NOMO-1 treated with dmso at 0.1 percent for 144 hours (cell line): ENCODE results near the gene WNK1.
"Not testable (repeated sequence)": the region's sequence is repeated elsewhere in the genome, so short reads cannot be mapped to it uniquely, and the experiment has no call there.

Experiments used
- DNase-seq: peaks from one replicate; lab custom pipeline; 2025; ENCODE audit not compliant: unreplicated experiment; lab: John Stamatoyannopoulos, UW

WNK1 gene

DNA sequence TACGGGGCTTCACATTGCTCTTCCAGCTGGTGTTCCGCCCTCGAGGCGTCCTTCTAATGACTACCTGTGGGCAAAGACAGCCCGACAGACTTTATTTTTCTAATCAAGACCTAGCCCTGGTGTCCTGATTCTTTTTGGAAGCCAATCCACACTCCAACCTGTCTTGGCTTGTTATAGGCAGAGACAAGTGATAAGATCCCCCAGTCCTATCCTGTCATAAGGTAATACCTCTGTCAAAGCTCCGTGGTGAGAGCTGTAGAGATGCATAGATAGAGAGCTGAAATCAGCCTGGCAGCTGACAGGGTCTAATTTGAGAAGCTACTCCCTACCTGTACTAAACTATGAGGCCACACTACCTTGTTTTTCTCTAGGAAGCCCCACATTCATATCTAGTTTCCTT, 11.5 kb upstream of the WNK1 start:
- no peak for DNase-seq

DNA sequence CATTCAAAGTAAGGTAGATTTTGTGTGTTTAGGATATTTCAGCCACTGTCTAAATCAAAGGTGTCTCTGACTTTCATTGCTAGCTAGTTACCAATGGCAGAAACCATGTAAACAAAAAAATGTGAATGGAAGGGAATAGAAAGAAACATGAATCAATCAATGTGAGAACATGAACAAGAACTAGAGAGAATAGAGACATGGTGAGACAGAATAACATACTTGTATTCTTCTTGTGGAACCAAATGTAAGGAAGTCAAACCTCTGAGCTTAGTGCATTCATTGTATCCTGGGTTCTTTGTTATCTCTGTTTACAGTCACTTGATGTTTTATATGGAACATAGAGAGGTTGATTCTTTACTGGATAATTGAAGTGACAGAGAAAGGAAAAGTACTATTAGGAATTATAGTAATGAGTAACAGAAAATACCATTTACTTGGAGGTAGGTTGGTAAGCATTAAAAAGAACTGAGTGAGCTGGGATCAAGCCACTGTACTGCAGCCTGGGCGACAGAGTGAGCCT, 2.6 kb upstream of the WNK1 start:
- no peak for DNase-seq

DNA sequence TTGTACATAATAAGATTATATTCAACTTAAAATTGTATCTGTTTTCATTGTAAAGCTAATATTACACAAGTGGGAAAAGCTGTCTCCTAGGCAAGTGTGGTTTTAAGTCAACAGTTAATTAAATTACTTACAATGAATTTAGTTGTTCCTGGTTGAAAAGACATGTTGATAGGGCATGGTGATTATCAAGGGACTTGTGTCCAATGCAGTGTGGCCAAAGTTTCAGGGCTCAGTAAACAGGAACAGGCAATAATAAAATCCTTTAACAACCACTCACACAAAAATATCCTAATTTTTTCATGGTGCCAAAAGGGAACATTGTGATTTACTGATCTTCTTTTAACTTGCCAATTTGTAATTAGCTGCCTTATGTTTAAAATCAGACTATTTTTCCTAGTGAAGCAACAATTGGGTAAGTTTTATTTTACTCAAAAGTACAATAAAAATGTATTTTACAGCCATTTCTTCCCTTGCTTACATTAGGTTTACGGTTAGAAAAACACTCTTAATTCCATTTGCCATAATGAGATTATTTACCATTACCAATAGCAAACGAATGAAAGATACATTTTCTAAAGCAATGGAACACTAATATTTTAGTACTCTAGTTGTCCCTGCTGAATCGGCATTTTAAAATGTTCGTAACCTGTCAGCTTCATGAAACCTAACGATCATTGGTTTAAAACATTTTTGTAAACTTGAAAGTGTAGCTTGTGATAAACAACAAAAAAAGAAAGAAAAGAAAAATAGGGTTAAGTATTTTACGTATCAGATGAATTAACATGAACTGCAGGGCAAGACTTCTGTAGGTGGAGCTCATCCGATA, 1.8 kb upstream of the WNK1 start:
- DNase-seq = no peak

DNA sequence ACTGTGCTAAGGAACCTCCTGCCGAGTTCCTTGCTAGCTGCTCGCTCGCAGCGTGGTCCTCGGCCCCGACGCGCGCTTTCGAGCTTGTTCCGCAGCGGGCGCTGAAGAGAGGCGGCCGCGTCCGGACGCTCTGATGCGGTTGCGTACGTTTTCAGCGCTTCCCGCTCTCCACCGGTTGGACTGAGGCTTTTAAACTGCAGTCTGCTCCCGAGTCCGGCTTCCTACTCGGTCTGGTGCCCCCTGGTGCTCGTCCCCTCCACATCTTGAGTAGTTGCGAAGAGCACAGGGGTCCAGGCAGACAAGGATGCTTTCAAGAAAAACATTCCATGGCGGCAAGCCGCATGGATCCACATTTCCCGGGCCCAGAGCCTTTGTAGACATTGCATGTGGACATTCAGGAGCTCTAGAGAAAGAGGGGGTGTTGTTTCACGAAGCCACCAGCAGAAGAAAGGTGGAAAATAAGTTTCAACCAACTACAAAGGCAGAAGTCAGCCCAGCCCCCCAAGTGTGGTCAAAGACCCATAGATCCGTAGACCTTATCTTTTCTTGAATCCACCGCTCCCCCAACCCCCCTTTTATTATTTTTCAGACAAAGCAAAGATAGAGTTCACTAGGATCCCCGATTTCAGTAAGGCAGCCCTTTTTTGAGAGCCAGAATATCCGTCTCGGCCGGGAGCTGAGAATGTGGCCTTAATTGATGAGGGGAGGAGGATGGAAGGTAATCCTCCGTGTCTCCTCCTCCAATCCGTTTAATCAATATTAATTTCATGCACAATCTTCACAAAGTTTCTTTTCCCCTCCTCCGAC, 984 bp upstream of the WNK1 start:
- DNase-seq = peak; percentile 95

DNA sequence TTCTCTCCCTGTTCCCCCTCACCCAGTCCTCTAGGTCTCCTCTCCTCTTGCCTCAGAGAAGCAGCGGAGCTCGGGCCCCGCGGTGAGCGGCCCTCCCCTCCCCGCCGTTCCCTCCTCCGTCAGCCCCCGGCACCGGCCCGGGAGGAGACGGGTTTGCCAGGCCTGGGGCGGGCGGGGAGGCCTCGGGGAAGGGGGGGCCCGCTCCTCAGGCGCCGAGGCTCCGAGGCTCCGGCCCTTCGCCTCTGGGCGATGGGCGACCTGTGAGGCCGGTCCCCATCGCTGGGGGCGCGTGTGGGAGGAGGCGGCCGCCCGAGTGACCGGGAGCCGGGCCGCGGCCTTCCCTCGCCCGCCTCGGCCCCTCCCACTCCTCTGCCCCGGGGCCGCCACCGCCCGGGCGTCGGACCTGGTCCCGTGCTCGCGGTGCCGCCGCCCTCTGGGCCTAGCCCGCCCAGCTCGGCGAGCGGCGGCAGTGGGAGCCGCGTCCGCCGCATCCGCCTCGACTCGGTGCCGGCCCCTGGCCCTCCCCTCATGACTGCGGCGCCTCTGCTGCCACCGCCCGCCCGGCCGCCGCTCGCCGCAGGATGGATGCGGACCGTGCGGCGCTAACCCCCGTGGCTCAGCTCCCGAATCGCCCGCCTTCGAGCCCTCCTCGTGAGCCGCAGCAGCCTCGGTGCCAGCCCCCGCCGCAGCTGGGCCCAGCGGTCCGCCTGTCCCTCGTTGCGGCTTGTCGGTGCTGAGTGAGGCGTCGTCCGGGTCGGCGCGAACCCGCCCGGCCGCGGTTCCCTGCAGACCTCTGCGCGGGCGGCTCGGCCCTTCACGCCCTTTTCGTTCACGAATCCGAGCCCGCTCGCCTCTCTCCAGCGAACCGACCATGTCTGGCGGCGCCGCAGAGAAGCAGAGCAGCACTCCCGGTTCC, 574 bp downstream of the WNK1 start:
- DNase-seq = no peak

DNA sequence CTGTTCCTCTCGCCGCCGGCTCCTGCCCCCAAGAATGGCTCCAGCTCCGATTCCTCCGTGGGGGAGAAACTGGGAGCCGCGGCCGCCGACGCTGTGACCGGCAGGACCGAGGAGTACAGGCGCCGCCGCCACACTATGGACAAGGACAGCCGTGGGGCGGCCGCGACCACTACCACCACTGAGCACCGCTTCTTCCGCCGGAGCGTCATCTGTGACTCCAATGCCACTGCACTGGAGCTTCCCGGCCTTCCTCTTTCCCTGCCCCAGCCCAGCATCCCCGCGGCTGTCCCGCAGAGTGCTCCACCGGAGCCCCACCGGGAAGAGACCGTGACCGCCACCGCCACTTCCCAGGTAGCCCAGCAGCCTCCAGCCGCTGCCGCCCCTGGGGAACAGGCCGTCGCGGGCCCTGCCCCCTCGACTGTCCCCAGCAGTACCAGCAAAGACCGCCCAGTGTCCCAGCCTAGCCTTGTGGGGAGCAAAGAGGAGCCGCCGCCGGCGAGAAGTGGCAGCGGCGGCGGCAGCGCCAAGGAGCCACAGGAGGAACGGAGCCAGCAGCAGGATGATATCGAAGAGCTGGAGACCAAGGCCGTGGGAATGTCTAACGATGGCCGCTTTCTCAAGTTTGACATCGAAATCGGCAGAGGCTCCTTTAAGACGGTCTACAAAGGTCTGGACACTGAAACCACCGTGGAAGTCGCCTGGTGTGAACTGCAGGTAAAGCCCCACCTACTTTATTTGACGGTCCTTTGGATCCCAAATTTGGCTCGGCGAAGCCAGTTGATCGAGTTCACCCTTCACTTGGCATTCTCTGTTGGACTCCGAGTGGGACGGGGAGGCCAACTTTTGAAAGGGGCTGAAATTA, 1.5 kb downstream of the WNK1 start:
- DNase-seq = peak; percentile 13

DNA sequence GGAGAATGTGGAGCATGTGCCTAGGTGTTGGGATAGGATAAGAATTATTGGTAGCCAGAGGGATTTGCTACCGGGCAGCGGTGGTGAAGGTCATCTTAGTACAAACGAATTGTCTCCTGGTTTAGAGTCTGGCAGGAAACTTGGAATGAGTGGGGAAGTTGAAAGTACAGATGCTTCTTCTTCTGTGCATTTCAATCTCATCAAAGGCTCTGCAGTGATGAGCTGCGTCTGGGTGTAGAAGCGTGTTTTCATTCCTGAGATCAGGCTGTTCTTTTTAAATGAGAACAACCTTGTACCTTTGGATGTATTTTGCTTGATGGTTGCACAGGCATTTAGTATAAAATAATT, 2.1 kb downstream of the WNK1 start:
- DNase-seq = no peak

DNA sequence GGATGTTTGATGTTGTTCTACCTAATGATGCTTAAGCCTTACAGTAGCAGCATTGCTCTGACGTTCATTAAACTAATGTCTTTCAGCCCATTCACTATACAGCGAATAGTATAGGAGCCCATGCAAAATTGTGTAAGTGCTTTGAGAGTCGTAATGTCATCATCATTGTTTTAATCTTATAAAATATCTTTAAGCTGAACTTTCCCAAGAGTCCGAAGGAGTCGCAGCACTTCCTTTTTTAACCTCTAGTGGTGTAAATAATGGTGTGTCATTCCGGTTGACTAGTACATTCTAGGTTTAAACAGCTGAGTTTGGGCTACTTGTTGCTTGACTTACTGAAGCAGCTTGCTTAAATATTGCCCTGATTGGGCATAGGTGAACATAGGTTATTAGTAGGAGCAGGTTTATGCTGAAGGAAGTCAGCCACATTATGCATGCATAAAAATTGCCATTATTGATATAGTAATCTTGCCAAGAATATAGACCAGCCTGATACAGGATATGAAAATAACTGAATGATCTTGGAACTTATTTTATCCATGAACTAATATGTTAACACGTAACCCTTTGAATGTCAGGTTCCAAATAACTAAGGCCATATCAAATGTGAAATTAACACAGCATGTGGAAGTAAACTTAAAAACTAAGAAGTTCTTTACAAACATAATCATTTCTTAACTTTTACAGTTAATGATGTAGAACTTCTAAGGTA, 2.6 kb downstream of the WNK1 start:
- peak; percentile 57 for DNase-seq

DNA sequence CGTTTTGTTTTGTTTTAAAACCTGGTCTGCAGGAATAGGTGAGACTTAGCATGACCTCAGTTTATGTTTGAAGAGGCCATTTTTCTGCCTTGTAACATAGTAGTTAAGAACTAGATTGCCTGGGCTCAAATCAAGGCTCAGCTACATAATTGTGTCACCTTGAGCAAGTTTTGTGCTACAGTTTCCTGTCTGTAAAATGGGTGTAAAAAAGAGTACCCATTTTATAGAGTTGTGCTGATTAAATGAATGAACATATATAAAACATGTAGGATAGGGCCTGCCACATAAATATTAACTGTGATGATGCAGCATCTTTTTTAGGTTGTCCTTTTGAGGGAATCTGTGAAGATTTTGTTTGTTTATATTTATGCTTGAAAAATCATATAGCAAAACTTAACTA, 7.2 kb downstream of the WNK1 start:
- DNase-seq = no peak

DNA sequence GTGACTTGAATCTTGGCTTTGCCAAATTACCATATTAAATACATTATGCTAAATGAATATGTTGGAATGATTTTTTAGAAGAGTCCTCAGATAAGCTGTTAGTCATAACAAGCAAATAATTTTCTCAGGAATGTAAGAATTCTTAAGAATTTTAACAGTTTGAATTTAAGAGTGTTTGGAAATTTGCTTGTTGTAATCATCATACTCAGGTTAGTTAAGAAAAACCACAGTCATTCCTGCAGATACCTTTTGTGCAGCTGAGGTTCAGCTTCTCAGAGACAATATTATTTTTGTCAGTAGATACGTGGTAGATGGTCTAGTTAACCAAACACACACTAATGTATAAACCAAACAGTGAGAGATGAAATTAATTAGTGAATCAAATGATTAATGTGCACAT, 8.9 kb downstream of the WNK1 start:
- no peak for DNase-seq

DNA sequence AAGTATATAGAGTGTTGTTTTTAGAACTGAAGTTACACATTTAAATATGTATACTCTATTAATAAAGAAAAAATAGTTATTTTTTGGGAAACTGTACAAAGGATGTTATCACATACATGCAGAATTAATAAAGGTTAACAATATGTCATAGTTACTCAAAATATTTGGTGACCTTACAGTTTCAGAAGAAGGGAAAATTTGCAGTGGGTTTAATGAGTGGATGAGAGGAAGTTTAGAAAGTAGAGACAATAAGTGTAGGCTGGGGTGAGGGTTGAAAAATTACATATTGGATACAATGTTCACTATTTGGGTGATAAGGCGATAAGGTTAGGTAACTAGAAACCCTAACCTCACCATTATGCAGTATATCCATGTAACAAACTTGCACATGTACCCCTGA, 13.5 kb downstream of the WNK1 start:
- no peak for DNase-seq

DNA sequence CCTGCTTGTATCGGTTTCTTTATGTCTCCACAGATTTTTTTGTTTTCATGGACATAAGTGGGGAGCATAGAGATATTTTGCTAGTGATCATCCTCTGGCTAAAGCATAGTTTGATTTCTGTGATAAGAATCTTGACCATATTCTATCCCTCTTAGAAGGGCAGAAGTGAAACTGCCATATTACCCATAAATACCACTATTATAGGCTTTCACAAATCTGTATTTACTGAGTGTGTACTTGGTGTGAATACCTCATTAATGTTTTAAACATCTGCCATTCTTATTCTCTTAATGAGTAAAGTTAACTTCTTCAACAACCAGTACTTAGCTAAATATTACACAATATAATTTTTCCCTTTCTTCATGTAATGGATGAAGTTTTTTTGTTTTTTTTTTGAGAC, 16.1 kb downstream of the WNK1 start:
- no peak for DNase-seq

DNA sequence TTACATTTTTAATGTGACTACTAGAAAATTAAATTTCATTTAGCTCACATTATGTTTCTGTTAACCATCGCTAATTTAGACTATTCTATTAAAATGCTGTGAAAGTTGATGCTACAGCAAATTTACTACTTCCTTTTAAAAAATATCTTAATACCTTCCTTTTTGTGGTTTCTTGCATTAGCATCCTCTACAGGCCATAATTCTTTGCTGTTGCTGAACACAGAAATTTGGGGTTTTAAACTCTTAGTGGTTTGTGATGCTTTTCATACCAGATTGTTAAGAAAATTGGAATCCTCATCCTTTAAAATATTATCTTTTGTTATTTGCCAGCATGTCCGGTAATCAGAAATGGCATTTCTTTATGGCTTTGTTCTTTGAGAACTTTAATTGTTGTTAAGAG, 18.1 kb downstream of the WNK1 start:
- peak; percentile 37 for DNase-seq

DNA sequence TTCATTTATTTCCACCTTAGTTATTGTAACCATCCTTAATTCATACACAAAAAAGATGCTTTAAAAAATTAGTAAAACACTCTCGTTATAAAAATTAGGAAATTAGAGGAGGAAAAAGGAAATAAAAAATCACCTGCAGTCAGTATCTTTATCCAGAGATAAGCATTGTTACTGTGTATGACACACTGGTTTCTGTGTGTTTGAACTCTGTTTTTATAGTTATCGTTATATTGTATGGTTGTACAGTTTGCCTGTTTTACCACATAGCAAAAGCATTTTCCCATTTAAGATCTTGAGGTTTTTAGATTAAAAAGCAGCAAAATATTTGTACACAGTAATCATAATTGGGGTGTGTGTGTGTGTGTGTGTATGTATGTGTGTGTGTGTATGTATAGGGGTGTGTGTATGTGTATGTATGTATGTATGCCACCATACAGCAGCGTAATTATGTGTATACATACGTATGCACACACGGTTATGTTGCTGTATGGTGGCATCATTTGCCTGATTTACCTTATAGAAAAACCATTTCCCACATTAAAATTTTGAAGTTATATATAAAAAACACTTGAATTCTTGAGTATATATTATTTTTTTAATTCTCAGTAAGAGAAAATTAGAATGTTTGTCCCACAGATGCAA, 19.8 kb downstream of the WNK1 start:
- DNase-seq = no peak

DNA sequence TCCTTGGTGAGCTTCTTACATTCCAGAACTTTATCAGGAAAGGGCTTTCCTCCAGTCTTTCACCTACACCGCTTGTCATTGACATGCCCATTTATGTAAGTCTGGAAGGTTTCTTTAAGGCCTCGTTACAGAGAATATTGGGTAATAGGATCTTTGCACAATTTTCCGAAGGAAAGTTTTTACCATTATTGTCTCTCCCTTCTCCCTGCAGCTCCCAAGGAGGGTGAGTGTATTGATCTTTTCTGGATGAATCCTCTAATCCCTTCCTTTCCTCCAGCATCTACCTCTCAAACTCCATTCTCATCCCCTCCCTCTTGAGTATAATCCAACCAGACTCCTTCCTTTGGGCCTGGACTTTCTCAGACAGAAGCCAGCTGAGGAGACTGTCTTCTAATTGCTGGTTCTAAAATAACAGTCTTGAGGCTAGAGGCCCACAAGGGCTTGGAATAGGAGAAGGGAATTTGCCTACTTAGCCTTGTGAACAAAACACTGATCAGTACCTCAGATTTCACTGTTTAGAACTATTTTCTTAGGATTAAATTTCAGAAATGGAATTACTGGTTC, 21.8 kb downstream of the WNK1 start:
- DNase-seq = no peak

DNA sequence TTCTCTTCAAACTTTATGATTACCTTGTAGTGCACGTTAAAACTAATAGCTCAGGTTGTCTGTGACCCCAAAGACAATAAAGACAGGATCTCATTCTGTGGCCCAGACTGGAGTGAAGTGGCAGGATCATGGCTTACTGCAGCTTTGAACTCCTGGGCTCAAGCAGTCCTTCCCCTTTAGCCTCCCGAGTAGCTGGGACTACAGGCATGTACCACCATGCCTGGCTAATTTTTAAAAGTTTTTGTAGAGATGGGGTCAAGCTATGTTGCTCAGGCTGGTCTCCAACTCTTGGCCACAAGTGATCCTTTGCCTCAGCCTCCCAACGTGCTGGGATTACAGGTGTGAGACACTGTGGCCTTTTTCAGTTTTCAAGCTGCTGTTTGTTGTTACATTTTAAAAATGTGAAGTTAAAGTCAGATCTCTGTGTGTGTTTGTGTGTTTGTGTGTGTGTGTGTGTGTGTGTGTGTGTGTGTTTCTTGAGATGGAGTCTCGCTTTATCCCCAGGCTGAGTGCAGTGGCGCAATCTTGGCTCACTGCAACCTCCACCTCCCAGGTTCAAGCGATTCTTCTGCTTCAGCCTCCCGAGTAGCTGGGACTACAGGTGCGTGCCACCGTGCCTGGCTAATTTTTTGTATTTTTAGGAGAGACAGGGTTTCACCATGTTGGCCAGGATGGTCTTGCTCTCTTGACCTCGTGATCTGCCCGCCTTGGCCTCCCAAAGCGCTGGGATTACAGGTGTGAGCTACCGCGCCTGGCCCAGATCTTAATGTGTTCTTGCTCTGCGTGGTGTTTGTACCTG, 23.8 kb downstream of the WNK1 start:
- DNase-seq = not testable (repeated sequence)

DNA sequence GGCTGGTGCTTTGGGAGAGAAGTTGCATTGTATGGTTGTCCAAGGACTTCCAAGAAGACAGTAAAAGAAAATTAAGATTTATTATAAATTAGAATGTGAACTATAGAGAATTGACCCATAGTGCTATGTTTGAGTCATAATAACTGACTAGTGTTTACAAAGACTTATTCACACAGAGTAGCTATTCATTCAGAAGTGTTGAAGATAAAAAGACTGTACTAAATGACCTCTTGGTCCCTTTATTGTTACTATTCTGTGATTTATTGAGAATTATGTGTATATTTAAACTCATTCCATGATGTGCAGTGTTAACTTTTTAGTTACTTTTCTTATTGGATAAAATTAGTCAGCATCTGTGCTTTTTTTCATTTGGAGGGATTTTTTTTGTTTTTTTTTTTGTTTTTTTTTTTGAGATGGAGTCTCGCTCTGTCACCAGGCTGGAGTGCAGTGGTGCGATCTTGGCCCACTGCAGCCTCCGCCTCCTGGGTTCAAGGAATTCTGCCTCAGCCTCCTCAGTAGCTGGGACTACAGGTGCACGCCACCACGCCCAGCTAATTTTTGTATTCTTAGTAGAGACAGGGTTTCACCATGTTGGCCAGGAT, 24.5 kb downstream of the WNK1 start:
- not testable (repeated sequence) for DNase-seq
